Measurements from ENCODE around the gene WLS.
"Not testable (repeated sequence)": the region's sequence is repeated elsewhere in the genome, so short reads cannot be mapped to it uniquely, and the experiment has no call there.

Gene WLS

DNA sequence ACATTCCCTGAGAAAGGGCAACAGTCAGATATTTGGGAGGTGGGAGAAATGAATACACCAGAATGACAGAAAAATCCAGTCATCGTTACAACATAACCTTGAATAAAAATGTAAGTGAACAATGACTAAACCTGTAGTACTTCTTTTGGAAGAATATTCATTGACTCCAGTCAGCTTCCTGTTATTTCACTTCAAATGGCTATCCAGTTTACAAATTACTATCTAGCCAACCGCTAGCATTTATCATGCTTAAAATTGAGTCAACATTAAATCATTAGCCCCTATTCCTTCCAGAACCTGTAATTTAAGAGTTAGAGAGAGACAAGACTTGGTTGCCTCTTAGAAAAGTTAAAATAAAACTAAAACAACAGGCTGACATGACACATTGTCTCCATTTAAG lies 33.6 kb downstream of the WLS start:
- no peak for DNase-seq

DNA sequence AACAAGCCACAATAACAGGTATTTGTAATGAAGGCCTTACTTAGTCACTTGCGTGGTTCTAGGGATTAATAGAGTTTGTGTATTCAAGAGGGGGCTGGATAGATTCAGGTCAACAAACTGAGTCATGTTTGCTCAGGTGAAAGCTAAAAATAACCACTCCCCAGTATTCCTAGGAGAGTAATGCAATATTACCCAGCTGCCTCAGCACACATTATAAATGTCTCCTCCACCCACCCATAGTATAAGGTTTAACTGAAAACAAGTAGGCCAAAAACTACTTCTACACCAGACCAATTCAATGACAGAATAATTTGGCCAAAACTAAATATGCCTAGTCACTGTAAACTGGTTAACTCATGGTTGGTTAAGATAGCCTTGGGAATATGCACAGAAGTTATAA lies 34.4 kb downstream of the WLS start:
- no peak for DNase-seq

DNA sequence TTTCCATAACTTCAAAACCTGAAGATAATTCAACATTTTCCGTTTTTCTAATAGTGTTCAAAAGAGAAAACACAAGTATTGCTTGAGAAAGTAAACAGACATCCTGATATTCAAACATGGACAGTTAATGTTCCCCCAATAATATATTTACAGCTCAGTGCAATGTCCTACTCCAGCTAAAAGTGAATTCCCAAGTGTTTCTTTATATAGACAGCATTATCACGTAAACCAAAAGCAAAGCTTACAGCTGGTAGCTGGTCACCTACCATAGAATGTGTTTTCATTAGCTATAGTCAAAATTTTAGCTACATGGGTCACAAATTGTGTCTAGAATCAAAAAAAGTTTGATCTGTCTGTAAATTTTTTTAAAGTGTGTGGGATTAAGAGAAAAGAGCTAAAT lies 34.9 kb downstream of the WLS start:
- no peak for DNase-seq

DNA sequence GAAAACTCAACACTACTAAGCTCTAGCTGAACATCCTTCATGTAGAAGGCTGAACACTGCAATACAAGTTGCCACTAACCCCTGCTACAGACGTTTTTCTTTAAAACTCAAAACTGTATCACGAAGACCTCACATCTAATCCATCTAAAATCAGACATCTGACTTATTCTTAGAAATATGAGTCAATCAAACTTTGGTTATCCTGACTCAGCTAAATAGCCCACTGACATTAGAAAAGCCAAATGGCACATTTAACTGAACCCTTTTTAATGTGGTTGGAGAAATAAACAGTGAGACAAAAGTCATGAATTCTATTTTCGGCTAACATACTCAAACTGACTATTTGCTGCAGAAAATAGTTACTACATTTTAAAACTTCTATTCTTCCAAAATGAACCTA lies 35.6 kb downstream of the WLS start:
- DNase-seq, result no peak

DNA sequence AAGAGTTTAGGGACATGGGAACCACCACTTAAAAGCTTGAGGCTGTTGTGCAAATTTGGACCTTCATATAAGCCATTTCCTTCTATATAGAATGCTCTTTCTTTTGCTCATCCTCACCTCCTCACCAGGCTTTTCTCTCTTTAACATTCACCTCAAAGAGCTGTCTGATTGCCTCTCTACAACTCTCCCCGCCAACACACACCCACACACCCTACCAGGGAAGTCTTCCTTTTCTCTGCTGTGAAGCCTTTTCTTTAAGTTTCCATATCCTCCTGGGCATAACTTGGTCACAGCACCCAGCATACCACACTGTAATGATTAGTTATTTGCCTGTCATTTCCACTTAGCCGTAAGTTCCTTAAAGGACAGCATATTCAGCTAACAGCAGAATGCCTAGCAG lies 40.6 kb downstream of the WLS start:
- no peak for DNase-seq

DNA sequence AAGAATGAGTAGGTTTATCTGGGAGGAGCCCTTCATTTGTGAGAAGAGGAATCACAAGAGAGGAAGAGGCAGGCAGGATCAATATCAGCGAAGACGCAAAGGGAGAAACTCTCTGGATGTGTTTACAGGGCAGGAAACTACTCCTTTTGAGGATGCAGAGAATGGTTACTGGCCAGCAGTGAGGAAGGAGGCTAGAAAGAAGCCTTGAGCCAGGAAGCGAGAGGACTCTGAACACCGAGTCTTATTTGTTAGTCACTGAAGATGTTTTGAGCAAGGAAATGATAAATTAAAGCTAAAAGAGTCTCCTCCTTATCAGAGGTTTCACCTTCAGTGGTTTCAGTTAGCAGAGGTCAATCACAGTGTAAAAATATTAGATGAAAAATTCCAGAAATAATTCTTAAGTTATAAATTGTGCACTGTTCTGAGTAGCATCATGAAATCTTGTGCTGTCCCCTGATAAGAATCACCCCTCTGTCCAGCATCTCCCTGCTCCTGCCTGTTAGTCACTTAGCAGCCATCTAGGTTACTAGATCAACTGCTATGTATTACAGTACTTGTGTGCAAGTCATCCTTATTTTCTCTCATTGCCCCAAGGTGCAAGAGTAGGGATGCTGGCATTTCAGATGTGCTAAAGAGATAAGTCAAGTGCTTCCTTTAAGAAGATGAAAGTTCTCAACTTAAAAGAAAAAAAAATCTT lies 43.5 kb downstream of the WLS start:
- DNase-seq, result no peak

DNA sequence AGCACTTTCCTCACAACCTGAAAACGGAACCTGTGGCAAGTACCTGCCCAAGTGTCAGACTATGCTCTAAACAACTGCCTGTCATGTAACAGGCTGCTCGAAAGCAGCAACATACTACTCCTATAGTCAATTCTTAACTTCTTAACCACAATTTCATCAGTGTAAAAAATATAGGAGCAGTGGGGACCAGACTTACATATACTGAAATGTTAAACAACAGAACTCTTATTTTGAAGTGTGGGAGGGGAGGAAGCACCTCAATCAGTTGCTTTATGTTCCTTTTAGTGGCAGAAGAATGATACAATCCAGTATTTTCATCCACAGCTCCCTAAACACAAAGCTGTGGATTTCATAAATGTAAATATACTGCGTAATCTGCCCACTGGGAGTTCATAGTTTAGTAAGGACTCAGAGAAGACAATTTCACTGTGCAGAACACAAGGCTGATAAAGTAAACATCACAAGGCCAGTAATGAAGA lies 44.2 kb downstream of the WLS start:
- no peak for DNase-seq

DNA sequence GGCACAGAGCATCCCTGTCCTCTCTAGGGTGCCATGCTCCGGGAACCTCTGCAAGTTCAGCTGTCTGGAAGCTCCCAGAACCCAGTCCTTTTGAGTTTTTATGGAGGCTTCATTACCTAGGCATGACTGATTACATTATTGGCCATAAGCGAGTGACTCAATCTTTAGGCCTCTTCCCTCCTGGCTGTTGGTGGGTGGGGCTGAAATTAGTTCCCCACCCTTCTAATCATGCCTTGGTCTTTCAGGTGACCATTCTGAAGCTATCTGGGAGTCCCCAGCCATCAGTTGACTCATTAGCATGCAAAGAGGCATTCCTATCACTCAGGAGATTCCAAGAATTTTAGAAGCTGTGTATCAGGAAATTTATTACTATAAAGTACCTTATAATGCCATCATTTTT lies 46.6 kb downstream of the WLS start:
- DNase-seq, result no peak

DNA sequence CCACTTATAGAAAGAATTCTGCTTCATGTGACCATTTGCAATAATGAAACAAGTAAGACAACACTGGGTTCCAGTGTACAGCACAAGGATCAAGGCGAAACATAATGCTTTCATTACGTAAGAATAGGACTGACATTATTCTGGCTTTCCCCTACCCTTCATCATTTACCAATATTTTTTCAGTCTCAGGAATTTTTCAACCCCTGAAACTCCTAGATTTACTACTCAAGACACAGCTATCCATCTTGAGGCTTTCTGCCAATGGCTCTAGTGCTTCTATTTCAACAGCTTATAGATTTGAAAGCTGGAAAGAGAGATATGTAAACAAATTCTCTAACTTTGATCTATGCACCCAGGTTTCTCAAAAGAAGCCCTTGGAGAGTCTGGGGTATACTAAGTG lies 48.4 kb downstream of the WLS start:
- DNase-seq, result no peak

DNA sequence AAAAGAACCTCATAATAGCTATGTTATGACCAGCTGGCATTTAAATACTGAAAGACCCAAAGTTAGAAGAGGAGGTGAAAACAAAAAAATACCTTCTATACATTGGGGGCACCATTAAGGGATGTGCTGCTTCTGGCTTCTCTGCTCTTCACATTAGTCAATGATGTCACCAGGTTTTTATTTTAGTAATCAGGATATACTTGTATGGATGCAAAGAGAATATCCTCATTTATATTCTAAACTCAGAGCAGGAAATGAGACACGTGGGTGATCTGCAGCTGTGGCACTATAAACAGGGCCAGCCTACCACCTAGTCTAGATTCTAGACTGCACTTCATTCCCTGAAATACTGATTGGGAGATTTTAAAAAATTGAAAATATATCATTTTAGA lies 51.2 kb downstream of the WLS start:
- no peak for DNase-seq

DNA sequence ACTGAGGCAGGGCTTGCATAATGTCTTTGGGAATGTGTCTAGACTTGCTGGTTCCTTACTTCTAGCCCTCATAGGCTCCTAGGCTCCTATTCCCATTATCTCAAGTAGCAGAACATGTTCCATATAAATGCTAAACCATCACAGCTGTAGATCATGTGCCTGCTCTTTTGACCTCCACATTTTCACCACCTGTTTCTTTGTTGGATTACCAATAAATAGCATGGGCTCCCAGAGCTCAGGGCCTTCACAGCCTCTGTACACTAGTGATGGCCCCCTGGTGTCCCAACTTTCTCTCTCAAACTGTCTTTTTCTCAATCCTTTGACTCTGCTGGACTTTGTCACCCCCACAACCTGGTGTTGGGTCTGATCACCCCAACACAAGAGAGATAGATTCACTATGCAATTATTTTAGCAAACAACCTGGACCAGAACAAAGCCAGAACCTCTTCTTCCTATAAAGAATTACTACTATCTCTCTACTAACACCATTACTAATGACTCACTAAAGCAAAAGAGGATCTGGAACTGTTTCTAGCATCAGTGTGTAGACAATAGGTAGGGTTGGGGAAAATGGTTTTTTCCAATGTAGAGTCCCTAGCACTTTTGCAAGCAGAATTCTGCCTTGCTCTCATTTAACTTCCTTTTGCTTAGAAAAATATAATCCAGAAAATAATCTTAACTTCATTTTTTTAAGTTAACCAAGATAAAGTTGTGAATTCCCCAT lies 51.7 kb downstream of the WLS start:
- no peak for DNase-seq

DNA sequence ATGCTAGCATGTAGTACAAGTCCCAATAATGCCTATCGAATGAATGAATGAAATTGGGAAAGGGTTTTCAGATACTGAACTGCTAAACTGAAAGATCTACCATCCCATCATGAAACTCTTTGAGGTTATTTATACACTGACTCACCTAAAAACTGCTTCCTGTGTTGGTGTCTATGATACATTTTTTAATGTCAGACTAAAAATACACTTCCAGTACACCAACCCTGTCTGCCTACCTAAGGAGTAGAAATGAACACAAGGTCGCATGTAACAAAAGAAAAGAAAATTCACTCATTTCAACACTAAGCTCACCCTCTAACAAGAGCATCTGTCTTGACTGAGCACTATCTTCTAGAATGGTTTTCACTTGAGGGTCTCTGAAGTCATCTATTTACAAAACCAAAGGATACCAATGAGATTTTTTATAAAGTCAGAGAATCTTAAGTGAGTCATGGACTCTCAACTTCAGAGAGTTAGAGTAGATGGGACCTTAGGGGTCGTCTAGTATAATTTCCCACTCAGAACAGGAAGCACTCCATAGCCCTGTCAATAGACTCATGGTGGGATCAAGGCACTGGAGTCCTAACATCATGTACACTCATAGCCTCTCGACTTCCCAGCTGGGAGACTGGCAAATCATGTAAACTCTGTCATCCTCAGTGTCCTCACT lies 53.4 kb downstream of the WLS start:
- no peak for DNase-seq

DNA sequence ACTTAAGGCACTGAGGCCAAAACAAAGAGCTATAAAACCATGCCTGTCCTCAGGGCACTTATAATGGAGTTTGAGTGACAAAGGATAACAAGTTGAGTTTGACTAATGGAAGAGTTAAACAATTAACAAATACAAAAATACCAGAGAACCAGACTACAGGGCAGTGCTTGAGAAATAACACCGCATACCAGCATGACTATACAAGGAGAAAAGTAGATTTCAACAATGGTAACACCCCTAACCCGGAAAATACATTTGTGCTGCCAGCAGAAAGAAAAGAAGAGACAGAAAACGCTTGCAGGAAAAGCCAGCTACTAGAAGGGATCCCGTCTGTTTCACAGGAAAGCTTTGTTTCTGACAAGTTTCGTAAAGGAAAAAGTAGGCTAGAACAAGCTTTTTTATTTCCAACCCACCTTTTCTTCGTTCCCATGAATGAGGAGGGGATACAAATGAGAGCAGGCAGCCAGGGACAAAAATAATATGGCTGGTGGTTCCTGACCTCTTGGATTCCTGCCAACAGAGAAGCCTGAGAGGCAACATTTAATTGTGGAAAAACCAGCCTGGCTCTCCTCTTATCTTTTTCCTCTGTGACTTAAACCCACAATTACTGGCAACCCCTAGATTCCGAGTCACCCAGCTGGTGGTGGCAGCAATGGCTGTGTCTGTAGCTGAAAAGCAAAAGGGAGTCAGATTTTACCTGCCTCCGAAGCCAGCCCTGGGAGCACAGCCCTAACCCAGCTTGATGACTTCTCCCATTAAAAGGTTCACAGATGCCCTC lies 56.5 kb downstream of the WLS start:
- no peak for DNase-seq

DNA sequence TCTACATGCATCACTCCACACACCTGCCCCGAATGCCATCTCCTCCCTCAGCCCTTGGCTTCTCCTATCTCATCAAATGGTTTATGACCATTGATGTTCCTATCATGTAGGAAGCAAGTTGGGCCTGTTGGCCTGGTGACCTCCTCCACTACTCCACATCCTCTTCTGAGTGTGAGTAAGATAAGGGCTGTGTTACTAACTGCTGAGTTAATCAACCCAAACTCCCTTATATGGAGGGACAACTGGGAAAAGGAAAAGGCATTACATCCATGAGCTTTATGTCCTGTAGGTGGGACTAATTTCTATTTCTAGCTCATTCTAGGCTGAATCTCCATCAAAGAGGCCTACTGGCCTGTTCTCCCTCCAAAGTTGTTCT lies 57.6 kb downstream of the WLS start:
- DNase-seq, result no peak

DNA sequence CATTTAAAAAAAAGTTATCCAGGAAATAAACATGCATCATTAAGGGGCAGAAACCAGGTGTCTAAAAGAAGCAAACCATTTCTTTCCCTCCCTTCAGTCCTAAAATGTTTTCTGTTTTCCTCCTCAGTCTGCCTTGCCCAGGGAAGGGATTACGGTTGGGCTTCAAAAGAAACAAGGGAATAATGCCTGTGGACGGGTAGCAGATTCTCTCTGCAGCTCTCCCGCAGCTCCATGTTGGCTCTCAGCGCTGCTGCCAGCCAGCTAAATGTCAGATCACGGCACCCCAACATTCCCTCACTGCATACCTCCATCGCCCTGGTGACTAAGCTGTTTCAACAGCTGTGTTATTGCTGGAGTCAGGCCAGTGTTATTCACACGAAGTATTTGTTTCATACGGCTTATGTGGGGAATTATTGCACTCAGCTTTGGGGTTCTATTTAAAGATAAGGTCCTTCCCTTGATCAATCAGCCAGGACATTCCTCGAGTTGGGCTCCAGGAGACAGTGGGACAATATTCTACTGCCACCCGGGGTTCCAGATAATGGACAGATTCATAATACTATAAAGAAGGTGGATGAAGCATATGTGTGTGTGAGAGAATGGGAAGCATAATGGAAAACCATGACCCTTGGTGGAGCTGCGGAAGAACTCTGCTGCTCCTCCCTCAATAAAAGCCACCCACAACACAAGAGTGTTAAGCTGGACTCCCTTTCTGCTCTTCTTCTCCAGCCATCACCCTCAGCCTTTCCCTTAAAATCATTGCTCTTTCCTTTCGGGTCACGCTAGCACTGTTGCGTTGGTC lies 58.2 kb downstream of the WLS start:
- no peak for DNase-seq

DNA sequence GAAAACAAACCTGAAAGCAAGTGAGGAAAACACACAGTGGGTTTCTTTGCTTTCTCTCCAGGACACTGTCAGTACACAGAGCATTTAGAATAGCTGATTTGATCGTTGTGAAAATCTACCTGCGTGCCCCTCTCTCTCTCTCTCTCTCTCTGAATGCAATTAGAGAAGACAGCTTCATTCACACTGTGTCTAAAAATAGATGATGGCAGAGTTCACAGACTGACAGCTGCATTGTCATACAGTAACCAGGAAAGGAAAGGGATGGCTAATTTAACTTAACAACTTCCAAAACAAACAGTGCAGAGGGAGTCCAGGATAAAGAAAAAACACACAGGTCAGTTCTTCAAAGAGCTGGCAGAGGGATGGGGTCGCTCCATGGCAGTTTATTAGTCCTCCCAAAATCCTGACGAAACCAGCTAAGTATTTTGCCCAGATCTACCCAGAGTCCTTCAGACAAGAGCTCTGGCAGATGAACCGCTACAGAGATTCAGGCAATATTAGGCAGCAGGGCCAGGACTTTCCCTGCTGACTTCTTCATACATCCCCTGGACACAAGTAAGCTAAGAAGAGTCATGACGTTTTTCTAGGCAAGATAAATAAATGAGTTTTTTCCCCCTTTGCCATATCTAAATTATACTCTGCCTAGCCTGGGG lies 58.9 kb downstream of the WLS start:
- no peak for DNase-seq

DNA sequence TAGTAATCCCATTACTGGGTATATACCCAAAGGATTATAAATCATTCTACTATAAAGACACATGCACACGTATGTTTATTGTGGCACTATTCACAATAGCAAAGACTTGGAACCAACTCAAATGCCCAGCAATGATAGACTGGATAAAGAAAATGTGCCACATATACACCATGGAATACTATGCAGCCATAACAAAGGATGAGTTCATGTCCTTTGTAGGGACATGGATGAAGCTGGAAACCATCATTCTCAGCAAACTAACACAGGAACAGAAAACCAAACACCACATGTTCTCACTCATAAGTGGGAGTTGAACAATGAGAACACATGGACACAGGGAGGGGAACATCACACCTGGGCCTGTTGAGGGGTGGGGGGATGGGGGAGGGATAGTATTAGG lies 60.5 kb downstream of the WLS start:
- not testable (repeated sequence) for DNase-seq

DNA sequence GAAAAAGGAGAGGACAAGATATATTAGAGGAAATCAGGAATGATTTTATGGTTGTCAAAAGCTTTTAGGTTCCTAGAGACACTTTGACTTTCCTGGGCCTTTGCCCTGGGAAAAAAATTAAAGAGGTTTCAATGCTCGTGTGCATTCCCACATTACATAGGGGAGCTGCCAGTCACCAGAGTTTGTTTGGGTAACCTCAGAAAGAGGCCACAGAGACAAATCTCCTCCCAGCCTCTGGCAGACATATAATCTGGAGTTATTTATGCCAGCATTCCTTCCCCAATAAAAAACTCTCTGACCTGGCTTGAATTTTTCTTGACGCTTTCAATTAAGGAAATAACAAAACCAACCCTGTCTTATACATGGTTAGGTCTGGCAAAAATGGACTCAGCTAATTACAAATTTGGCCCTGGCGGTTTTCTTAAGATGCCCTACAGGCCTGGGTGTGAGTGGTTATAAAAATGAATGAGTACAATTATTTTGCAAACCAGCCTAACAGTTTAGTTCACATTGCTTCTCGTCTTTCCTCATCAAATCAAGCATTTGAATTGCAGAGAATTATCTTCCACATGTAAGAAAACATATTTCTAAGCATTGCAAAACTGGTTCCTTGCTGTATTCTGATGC lies 63.7 kb downstream of the WLS start:
- no peak for DNase-seq

DNA sequence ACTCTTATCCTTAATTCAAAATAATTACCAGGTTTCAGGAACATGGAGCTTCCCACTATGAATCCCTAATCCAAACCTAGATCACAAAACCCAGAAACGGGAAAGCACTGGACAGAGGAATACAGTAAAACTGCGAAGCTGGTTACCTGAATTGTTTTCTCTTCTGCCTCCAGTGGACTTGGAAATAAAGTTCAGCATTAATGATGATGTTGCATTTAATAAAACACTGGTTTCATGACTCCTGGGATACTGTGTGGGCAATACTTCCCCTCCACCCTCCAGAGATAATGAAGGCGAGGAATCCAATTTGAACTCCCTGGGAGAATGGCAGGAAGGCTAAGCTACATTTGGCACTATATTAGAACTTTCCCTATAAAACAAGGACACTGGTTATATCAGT lies 65.1 kb downstream of the WLS start:
- no peak for DNase-seq

DNA sequence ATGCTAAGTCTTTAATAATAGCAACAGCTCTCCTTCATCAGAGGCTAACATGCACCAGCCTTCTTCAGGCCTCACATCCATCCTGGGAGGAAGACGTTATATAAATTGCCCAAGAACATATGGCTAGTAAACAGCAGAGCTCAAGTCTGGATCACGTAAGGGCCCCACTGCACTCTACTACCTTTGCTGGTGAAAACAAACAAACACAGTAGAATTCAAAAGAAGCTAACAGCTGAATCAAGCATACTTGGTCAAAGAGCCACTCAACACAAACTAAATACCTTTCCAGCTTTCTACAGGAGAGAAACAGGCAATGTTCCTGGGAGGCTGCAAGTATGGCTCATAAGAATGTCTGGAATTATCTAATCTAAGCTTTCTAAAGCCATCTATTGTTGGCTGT lies 66.0 kb downstream of the WLS start:
- DNase-seq, result no peak

DNA sequence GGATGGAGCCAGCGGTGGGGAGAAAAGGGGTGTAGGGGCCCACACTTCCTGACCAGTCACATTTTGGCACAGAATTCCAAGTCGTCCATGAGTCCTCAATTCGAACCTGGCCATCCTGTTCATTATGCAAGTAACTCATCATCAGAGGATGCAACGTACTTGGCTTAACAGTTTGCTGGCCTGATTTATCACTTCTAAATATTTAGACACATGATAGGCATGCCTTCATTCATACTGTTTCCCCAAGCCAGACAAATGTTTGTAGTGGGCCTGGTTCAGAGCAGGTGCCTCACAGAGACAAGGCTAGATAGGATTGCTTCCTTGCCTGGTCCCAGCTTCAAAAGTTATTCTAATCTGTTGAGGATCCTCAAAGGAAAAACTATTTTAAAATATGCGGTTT lies 66.7 kb downstream of the WLS start:
- no peak for DNase-seq

DNA sequence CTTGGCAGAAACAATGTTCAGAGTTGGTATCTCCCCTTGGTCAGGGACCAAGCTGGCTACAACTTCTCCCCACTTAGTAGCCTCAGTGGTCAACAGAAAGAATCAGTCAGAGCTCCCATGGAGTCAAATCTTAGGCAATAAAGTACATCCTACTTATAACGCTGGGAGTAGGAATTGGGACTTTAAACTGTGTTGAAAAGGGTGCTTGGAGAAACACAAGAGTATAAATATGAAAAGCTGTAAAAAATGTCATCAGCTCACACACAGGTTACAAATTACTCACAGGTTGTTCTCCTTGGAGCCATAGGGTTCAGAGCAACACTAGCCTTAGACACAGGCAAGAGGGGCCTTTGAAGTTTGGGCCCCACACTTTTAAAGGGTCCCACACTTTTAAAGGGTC lies 67.4 kb downstream of the WLS start:
- DNase-seq, result no peak

Data from hippocampal formation (tissue), 2 donors.